Endothelial cell of umbilical vein (primary cell): ENCODE measurements around the gene PAK4.

Source experiments
- EZH2 ChIP-seq: IDR thresholded peaks from 2 replicates; pipeline ENCODE4 v1.6.1; 2012; ENCODE audit warnings: borderline replicate concordance, low read depth, mild to moderate bottlenecking, moderate library complexity, low read length, inconsistent platforms; ENCODE audit not compliant: severe bottlenecking
- POLR2A ChIP-seq: IDR thresholded peaks from 2 replicates; pipeline ENCODE4 v1.6.1; 2012; ENCODE audit warnings: low read depth, mild to moderate bottlenecking, control low read depth, low read length
- POLR2AphosphoS5 ChIP-seq: IDR thresholded peaks from 2 replicates; pipeline ENCODE4 v1.6.1; 2012; ENCODE audit warnings: low read depth, mild to moderate bottlenecking, control low read depth, low read length, moderate library complexity; ENCODE audit not compliant: insufficient read depth
- TF ChIP-seq, protein P1 (sequence below), 2 donors: IDR thresholded peaks; 1 replicate in 1 of 2; 2 replicates in 1 of 2; pipeline ENCODE4 v1.5.1; 2011; ENCODE audit warnings: low read length in 2 of 2, mild to moderate bottlenecking in 2 of 2, moderate library complexity in 2 of 2, control low read depth in 1 of 2, inconsistent platforms in 1 of 2, low read depth in 1 of 2; ENCODE audit not compliant: insufficient read depth in 1 of 2; ENCODE audit errors: extremely low read depth in 1 of 2

DNA sequence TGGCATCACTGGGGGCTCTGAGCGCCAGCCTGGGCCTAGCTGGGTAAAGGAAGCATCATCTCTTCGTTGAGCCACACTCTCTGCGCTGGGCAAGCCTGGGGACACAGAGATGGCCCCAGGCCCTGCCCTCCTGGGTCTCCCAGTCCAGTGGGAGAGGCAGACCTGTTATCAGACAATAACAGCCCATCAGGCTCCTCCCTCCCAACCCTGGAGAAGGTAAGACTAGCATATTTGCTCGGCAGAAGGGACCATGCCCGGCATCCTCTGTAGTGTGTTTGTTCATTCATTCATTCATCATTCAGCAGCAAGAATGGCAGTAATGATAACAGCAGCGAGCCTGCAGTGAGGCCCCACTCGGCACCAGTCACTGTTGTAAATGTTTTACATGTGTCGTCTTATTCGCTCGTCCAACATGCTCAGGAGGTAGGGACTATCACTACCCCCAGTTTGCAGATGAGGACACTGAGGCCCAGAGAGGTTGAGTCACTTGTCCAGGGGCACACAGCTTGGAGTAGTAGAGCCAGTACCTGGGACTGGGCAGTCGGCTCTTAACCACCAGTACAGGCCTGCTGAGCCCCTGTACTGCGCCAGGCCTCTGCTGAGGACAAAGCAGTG lies 33.2 kb downstream of the PAK4 start:
- TF ChIP-seq EZH2 (no peak), POLR2A (no peak), POLR2AphosphoS5 (no peak)
- TF ChIP-seq, protein P1, sequence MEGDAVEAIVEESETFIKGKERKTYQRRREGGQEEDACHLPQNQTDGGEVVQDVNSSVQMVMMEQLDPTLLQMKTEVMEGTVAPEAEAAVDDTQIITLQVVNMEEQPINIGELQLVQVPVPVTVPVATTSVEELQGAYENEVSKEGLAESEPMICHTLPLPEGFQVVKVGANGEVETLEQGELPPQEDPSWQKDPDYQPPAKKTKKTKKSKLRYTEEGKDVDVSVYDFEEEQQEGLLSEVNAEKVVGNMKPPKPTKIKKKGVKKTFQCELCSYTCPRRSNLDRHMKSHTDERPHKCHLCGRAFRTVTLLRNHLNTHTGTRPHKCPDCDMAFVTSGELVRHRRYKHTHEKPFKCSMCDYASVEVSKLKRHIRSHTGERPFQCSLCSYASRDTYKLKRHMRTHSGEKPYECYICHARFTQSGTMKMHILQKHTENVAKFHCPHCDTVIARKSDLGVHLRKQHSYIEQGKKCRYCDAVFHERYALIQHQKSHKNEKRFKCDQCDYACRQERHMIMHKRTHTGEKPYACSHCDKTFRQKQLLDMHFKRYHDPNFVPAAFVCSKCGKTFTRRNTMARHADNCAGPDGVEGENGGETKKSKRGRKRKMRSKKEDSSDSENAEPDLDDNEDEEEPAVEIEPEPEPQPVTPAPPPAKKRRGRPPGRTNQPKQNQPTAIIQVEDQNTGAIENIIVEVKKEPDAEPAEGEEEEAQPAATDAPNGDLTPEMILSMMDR (IDR thresholded peaks at IDR 0.05; ENCODE audit: extremely low read depth in 1 of 2, insufficient read depth in 1 of 2, low read depth in 1 of 2, low read length in 2 of 2) = no peak
